Esophagus squamous epithelium (tissue), 5 donors: ENCODE results near the gene WWOX. TPM values are rescaled to one million over a fixed set of nuclear protein-coding genes. Genes with fewer than 3 reads are reported as not detected.

Experiments used
- DNase-seq: peaks from one replicate; lab custom pipeline; 2025; lab: John Stamatoyannopoulos, UW
- H3K27ac ChIP-seq, 4 donors: fragments of 200-600 bp; sonication (generic); one replicate each; pipeline ENCODE4 v1.5.1; 2016 to 2019; ENCODE audit warnings: mild to moderate bottlenecking in 1 of 4
- H3K27me3 ChIP-seq, 4 donors: fragments of 200-600 bp; sonication (generic); 1 replicate in 3 of 4; 2 replicates in 1 of 4; pipeline versions ENCODE4 v1.5.1 to v1.6.0; 2017 to 2021; ENCODE audit warnings: antibody characterized with exemption in 1 of 4
- H3K36me3 ChIP-seq, 3 donors: fragments of 200-600 bp; sonication (generic); one replicate each; pipeline ENCODE4 v1.5.1; 2016 to 2019
- H3K4me1 ChIP-seq, 3 donors: fragments of 200-600 bp; sonication (generic); one replicate each; pipeline ENCODE4 v1.5.1; 2017 to 2019
- H3K4me3 ChIP-seq, 4 donors: fragments of 200-600 bp; sonication (generic); 1 replicate in 3 of 4; 2 replicates in 1 of 4; pipeline ENCODE4 v1.5.1; 2016 to 2019; ENCODE audit warnings: mild to moderate bottlenecking in 2 of 4, moderate library complexity in 1 of 4
- H3K9me3 ChIP-seq, 3 donors: fragments of 200-600 bp; sonication (generic); one replicate each; pipeline ENCODE4 v1.5.1; 2016 to 2019
- POLR2A ChIP-seq, 4 donors: fragments of 450-650 bp; IDR thresholded peaks; one replicate each; pipeline ENCODE4 v1.6.1; 2017; ENCODE audit warnings: antibody characterized with exemption in 4 of 4, mild to moderate bottlenecking in 4 of 4, moderate library complexity in 3 of 4
- WGBS, 2 donors: methylation state at CpG; one replicate each; pipeline ENCODE4 v1.1.5; 2018; 5-methylcytosine and 5-hydroxymethylcytosine counted together
- intact Hi-C: fragments of 100-400 bp; cut with DNase I; formaldehyde crosslinking; loops from one replicate; pipeline ENCODE4 v1.15.0; 2022
- total RNA-seq, 4 donors: library from RNA; depleted of rRNA; stranded (reverse); fragments of >200 nt; gene quantifications; one replicate each; pipeline ENCODE4 v1.1.0, GENCODE V29; 2016
- TF ChIP-seq, protein P1 (sequence below), 6 experiments: fragments of 450-650 bp in 4 of 6; fragments of 200-600 bp in 2 of 6; sonication (generic) in 2 of 6; IDR thresholded peaks; one replicate each; pipeline ENCODE4 v1.5.1; 2016 to 2019; ENCODE audit warnings: antibody characterized with exemption in 6 of 6, mild to moderate bottlenecking in 4 of 6, moderate library complexity in 4 of 6
- donor health status: DM: yes; HTN: yes; CAD: no.

WWOX gene
- total RNA-seq, 4 donors from 2014 or later: 20.9 to 31.1 (median 27.5) TPM

DNA sequence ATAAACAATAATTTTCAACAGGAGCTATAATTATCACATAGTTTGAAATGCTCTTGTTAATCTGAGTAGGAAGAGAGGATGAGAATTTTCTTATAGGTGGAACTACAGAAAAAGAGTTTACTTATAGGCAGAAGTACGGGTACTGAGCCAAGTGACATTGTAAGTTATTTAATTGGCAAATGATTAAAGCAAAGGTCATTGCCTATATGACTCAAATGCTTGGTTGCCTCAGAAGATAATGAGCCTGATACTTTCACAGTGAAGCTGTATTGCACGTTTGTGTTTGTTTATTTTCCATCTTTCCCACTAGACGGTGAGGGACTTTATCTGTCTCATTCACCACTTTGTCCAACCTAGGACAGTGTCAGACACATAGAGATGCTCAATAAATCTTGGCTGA is 751.8 kb downstream of the WWOX start:
- Histone ChIP-seq H3K4me3 (no peak overlapping the region), H3K4me1 (no peaks in the 10 kb centered on the region), H3K27ac (no peak overlapping the region), H3K27me3 (no peaks in the 10 kb centered on the region), H3K9me3 (no peaks in the 10 kb centered on the region), H3K36me3 (no peaks in the 10 kb centered on the region)
- DNase-seq: no peak
- no peak for TF ChIP-seq POLR2A (IDR thresholded peaks at IDR 0.05)
- TF ChIP-seq, protein P1, sequence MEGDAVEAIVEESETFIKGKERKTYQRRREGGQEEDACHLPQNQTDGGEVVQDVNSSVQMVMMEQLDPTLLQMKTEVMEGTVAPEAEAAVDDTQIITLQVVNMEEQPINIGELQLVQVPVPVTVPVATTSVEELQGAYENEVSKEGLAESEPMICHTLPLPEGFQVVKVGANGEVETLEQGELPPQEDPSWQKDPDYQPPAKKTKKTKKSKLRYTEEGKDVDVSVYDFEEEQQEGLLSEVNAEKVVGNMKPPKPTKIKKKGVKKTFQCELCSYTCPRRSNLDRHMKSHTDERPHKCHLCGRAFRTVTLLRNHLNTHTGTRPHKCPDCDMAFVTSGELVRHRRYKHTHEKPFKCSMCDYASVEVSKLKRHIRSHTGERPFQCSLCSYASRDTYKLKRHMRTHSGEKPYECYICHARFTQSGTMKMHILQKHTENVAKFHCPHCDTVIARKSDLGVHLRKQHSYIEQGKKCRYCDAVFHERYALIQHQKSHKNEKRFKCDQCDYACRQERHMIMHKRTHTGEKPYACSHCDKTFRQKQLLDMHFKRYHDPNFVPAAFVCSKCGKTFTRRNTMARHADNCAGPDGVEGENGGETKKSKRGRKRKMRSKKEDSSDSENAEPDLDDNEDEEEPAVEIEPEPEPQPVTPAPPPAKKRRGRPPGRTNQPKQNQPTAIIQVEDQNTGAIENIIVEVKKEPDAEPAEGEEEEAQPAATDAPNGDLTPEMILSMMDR (IDR thresholded peaks at IDR 0.05): no peak
- 23 to 36% methylated on average over 3 of the region's 3 CpGs for WGBS, 2 donors
- intact Hi-C loops: no loop called here

- no peaks in the 10 kb centered on the region for H3K36me3 ChIP-seq
- intact Hi-C loops: no loop called here
- no peak overlapping the region for H3K4me3 ChIP-seq
- H3K4me1 ChIP-seq: no peaks in the 10 kb centered on the region
- no peaks in the 10 kb centered on the region for H3K9me3 ChIP-seq
- DNase-seq: no peak
- no peak overlapping the region for H3K27ac ChIP-seq
- WGBS, 2 donors: 86 to 94% methylated on average over 4 of the region's 4 CpGs
- TF ChIP-seq POLR2A (IDR thresholded peaks at IDR 0.05): no peak
- TF ChIP-seq, protein P1 (IDR thresholded peaks at IDR 0.05): no peak
- no peaks in the 10 kb centered on the region for H3K27me3 ChIP-seq
Measured at GRCh38 chr16:78852081-78852635, 752.7 kb downstream of the WWOX start.

- no peak for DNase-seq
- no peaks in the 10 kb centered on the region for H3K27me3 ChIP-seq
- WGBS, 2 donors: 90% methylated on average over 2 of the region's 2 CpGs
Measured at GRCh38 chr16:78862022-78862421, 762.6 kb downstream of the WWOX start.

GRCh38 chr16:78866521-78866920 is 767.1 kb downstream of the WWOX start:
- 64 to 71% methylated on average over 6 of the region's 6 CpGs for WGBS, 2 donors
- no peaks in the 10 kb centered on the region for H3K36me3 ChIP-seq

More at GRCh38 chr16:78862022-78862421, 762.6 kb downstream of the WWOX start:
- TF ChIP-seq, protein P1 (IDR thresholded peaks at IDR 0.05): no peak
- no peak for TF ChIP-seq POLR2A (IDR thresholded peaks at IDR 0.05)
- Histone ChIP-seq H3K4me3 (no peak overlapping the region), H3K36me3 (no peaks in the 10 kb centered on the region), H3K9me3 (no peaks in the 10 kb centered on the region), H3K27ac (no peak overlapping the region), H3K4me1 (no peaks in the 10 kb centered on the region)
- intact Hi-C loops: no loop called here

GRCh38 chr16:78869492-78869891 is 770.0 kb downstream of the WWOX start:
- 80 to 87% methylated on average over 3 to 7 of the region's 7 CpGs for WGBS, 2 donors
- Histone ChIP-seq H3K4me1 (no peaks in the 10 kb centered on the region), H3K27me3 (no peaks in the 10 kb centered on the region), H3K9me3 (no peaks in the 10 kb centered on the region), H3K27ac (no peak overlapping the region), H3K36me3 (no peaks in the 10 kb centered on the region), H3K4me3 (no peak overlapping the region)
- intact Hi-C loops: no loop called here
- no peak for TF ChIP-seq POLR2A (IDR thresholded peaks at IDR 0.05)
- TF ChIP-seq, protein P1 (IDR thresholded peaks at IDR 0.05): no peak
- no peak for DNase-seq

More at GRCh38 chr16:78866521-78866920, 767.1 kb downstream of the WWOX start:
- no peak for TF ChIP-seq POLR2A (IDR thresholded peaks at IDR 0.05)
- TF ChIP-seq, protein P1 (IDR thresholded peaks at IDR 0.05): no peak
- Histone ChIP-seq H3K27me3 (no peaks in the 10 kb centered on the region), H3K4me1 (no peaks in the 10 kb centered on the region), H3K9me3 (no peaks in the 10 kb centered on the region), H3K27ac (no peak overlapping the region), H3K4me3 (no peak overlapping the region)
- no peak for DNase-seq
- intact Hi-C loops: no loop called here
